NCI-H82 treated with DMSO at 0.1 percent for 48 hours (cell line): Measurements from ENCODE around the gene AFAP1L2.

ENCODE experiments used
- DNase-seq: peaks from one replicate; lab custom pipeline; 2025; ENCODE audit not compliant: unreplicated experiment; lab: John Stamatoyannopoulos, UW

The AFAP1L2 gene

GRCh38 chr10:114404171-114405010 is at the start of gene AFAP1L2:
Gene AFAP1L2 (minus strand): TSS chr10:114404502. CDS start chr10:114404455, 47 bp downstream.
- DNase-seq, result no peak

GRCh38 chr10:114453576-114453975 is 49.3 kb upstream of the AFAP1L2 start:
- no peak for DNase-seq

GRCh38 chr10:114448897-114449296 is 44.6 kb upstream of the AFAP1L2 start:
- no peak for DNase-seq

GRCh38 chr10:114445332-114445731 is 41.0 kb upstream of the AFAP1L2 start:
- DNase-seq, result no peak

- DNase-seq, result no peak
Measured at GRCh38 chr10:114444819-114445218, 40.5 kb upstream of the AFAP1L2 start.

- DNase-seq, result no peak
Measured at GRCh38 chr10:114442091-114442630, 37.9 kb upstream of the AFAP1L2 start.

GRCh38 chr10:114441107-114441506 is 36.8 kb upstream of the AFAP1L2 start:
- no peak for DNase-seq

- no peak for DNase-seq
Measured at GRCh38 chr10:114437473-114438292, 33.4 kb upstream of the AFAP1L2 start.

- DNase-seq, result no peak
Measured at GRCh38 chr10:114436941-114437340, 32.6 kb upstream of the AFAP1L2 start.

GRCh38 chr10:114432566-114433093 is 28.3 kb upstream of the AFAP1L2 start:
- DNase-seq, result no peak

GRCh38 chr10:114431414-114432135 is 27.3 kb upstream of the AFAP1L2 start:
- DNase-seq, result no peak

GRCh38 chr10:114430688-114431413 is 26.5 kb upstream of the AFAP1L2 start:
- no peak for DNase-seq

- no peak for DNase-seq
Measured at GRCh38 chr10:114429581-114430335, 25.5 kb upstream of the AFAP1L2 start.

- DNase-seq, result no peak
Measured at GRCh38 chr10:114427124-114427852, 23.0 kb upstream of the AFAP1L2 start.

GRCh38 chr10:114426476-114426875 is 22.2 kb upstream of the AFAP1L2 start:
- DNase-seq, result no peak

GRCh38 chr10:114420811-114421485 is 16.6 kb upstream of the AFAP1L2 start:
- no peak for DNase-seq

GRCh38 chr10:114418109-114418508 is 13.8 kb upstream of the AFAP1L2 start:
- DNase-seq, result no peak
